HG03064 (cell line): ENCODE data around the gene THSD8.

Experiments
- ATAC-seq: cut with Tn5 transposase; IDR thresholded peaks from one replicate; pipeline ENCODE4 v1.9.1; 2021; ENCODE audit warnings: low read depth; ENCODE audit not compliant: unreplicated experiment

THSD8 gene

GRCh38 chr19:12847159-12848139 lies 45.6 kb downstream of the THSD8 start:
- ATAC-seq: no peak
